Measurements from ENCODE around the gene TEDC2.
A peak's percentile ranks its signal among the peaks of the same experiment; 100 is the strongest.
"Not testable (repeated sequence)": the region's sequence is repeated elsewhere in the genome, so short reads cannot be mapped to it uniquely, and the experiment has no call there.

TEDC2 gene, protein sequence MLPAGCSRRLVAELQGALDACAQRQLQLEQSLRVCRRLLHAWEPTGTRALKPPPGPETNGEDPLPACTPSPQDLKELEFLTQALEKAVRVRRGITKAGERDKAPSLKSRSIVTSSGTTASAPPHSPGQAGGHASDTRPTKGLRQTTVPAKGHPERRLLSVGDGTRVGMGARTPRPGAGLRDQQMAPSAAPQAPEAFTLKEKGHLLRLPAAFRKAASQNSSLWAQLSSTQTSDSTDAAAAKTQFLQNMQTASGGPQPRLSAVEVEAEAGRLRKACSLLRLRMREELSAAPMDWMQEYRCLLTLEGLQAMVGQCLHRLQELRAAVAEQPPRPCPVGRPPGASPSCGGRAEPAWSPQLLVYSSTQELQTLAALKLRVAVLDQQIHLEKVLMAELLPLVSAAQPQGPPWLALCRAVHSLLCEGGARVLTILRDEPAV

DNA sequence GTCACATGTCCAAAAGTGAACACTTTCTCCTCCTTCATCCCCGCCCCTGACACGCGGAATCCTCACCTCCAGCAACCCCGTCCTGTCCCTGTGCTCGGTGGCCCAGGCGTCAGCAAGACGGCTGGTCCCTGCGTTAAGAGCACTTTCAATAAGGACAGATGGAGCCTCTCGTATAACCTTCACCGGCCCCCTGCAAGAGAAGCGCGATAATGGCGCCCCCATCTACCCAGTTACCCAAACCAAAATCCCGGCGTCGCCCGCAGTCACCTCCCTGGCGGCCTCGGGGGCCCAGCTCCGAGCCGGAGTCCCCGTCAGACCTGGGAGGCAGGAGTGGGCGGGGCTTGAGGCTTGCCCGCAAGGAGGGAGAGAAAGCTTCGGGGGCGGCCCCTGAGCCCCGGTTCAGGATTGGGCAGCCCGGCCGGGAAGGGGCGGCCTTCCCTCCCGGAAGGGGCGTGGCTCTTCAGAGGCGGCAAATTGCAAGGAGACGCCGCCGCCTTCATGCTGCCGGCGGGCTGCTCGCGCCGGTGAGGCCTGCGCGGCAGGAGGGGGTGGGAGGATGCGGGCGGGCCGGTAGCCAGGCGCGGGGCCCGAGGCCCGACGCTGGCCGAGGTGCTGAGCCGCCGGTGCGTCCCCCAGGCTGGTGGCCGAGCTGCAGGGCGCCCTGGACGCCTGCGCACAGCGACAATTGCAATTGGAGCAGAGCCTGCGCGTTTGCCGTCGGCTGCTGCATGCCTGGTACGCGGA lies at the start of gene TEDC2:
Gene TEDC2, plus strand, starts transcription at position 463 of the 744 bp plus-strand sequence. Its CDS starts 36 bp downstream, at position 499.
- peak; percentile 78 to 83 for DNase-seq

DNA sequence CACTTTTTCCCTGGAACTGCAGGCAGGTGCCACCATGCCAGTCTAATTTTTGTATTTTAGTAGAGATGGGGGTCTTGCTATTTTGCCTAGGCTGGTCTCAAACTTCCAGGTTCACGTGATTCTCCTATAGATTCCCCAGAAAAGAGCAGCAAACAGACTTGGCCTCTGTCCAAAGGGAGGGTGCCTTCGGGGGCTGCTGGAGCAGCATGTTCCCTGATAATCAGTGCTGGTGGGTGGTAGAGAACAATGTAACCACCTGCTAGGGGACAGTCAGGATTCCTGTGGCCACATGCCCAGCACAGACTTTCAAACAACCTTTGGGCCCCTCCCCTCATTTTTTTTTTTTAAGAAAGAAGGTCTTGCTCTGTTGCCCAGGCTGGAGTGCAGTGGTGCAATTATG lies 44.8 kb upstream of the TEDC2 start:
- DNase-seq, result no peak

DNA sequence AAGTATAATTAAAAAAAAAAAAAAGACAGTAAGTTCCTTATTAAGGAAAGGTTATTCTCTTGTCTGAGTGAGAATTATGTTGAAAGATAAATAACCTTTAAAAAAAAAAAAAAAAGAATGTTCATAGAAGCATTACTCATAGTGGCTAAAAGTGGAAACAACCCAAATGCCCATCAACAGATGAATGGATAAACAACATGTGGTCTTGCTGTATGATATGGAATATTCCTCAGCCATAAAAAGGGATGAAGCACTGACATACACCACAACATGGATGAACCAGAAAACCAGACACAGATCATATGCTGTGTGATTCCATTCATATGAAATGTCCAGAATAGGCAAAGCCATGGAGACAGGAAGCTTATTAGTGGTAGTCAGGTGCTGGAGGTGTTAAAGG lies 39.9 kb upstream of the TEDC2 start:
- DNase-seq, result no peak

DNA sequence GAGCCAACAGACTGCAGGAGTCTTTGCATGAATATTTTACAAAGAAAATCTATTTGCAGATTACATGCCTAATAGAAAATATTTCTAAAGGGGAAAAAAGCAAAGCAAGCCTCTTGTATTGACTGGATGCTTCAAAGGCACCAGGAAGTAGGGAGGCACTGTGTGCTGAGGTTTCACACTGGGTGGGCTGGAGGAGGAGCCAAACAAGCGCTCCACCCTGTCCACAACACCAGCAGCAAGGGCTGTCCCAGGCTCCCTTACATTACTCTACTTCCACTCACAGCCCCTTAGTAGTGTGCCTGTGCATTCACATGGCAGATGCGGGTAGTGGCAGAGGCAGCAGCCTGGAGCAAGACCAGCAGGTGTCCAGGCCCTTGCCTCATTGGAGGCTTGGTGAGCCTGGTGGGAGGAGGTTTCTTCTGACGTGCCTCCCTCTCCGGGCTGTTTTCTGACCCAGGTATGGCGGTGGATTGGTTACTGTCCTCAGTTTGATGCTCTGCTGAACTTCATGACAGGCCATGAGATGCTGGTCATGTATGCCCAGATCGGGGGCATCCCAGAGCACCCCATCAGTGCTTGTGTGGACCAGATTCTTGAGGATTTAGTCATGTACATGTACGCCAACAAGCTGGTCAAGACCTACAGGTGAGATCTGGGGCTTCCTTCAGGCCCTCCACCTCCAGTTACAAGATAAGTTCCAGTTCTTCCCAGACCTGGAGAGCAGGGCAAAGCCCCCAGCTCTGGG lies 37.6 kb upstream of the TEDC2 start:
- DNase-seq, result no peak

DNA sequence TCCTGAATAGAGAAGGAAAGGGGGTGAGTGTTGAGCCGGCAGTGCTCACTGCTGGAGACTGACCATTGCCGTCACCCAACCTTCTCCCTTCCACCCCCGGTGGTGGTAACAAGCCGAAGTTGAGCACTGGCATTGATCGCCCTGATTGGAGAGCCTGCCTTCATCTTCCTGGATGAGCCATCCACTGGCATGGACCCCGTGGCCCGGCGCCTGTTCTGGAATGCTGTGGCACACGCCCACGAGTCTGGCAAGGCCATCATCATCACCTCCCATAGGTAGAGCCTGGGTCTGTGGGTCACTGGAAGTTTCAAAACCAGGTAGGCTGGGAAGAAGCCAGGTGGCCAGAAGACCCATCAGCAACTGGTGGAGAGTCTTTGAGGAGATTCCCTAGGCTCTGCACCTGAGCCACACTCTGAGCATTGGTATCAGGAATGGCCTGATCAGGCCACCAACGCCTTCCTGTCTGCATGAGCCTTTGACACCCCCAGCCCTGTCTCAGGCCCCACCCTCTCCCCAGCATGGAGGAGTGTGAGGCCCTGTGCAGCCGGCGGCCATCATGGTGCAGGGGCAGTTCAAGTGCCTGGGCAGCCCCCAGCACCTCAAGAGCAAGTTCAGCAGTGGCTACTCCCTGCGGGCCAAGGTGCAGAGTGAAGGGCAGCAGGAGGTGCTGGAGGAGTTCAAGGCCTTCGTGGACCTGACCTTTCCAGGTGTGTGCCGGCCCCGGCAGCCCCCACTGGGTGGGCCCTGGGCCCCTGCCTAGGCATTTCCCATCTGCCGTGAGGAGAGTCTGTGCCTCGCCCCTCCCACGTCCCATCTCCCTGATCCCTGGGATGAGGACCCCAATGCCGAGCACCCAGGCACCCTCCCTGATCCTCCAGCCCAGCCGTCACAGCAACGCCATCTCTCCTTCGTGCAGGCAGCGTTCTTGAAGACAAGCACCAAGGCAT lies 35.6 kb upstream of the TEDC2 start:
- no peak for DNase-seq

DNA sequence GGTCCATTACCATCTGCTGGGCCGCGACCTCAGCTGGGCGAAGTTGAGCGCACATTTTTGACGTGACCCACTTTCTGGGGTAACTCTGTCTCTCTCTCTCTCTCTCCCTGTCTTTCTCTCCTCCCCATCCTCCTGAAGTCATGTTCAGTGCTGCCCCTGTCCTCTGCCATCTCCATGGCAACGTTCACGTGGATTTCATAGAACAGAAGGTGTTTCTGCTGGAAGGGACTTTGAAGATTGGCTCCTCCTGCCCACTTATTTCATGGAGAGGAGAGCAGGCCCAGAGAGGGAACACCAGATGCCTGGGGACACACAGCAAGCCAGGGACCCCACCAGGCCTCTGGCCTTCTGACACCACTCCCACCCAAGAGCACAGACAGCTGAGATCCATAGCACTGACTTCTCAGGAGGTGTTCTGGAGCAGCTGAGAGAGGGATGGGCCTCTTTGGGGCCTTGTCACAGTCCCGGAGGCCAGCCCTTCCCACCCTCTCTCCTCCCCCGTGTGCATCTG lies 34.8 kb upstream of the TEDC2 start:
- no peak for DNase-seq

DNA sequence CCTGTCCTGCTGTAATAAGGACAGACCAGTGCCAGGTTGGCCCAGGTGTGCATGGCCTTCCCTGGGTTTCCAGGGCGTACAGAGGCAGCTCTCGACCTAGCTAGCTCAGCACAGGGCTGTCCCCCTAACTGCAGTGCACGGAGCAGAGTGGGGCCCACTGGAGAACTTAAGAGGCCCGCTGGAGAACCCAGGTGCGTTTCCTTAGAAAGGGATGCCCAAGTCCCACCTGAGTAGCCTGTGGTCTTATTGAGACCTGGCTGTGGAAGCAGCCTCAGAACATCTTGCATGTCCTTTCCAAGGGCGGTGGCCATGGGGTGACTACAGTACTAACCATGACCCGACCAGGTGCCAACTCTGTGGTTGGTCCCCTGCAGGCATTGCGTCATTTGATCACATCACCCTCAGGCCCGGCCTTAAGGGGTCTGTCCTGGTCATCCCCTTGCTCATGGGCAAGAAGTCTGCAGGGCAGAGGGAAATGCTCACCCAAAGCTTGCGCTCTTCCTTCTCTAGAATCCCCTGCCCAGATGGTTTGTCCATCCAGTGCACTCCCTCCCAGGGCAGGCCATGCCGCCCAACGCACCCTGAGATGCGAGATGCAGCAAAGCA lies 34.0 kb upstream of the TEDC2 start:
- no peak for DNase-seq

DNA sequence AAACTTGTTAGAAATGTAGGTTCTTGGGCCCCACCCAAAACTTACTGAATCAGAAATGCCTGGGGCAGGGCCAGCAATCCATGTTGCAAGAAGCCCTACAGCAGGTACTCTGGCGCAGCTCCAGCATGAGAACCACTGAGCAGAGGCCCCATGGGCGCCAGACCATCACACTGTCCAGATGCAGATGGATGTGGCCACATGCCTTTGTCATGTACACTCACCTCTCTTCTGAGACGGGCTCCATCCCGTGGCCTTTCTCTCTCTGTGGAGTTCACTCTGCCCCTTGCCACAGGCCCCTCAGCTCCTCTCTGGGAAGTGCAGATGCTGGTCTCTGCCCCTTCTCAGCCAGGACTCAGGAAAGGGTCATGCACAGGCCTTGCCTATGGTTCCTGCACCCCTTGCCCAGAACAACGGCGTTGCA lies 33.0 kb upstream of the TEDC2 start:
- no peak for DNase-seq

DNA sequence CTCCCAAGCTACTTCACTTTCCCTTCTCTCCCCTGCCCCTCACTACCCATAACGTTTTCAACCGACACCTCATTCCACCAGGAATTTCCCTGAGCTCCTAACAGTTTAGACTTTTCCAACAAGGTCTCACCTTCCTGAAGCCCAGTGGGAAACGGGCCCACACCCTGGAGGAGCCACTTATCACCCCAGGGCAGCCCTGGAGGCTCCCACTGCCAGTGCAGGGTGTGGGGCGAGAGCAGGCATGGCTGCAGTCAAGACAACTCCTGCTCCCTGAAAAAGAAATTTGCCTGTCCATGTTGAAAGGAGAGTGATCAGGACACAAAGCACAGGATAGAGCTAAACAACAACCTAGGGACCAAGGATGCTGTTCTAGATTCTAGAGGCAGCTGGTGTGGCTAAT lies 32.4 kb upstream of the TEDC2 start:
- DNase-seq, result no peak

DNA sequence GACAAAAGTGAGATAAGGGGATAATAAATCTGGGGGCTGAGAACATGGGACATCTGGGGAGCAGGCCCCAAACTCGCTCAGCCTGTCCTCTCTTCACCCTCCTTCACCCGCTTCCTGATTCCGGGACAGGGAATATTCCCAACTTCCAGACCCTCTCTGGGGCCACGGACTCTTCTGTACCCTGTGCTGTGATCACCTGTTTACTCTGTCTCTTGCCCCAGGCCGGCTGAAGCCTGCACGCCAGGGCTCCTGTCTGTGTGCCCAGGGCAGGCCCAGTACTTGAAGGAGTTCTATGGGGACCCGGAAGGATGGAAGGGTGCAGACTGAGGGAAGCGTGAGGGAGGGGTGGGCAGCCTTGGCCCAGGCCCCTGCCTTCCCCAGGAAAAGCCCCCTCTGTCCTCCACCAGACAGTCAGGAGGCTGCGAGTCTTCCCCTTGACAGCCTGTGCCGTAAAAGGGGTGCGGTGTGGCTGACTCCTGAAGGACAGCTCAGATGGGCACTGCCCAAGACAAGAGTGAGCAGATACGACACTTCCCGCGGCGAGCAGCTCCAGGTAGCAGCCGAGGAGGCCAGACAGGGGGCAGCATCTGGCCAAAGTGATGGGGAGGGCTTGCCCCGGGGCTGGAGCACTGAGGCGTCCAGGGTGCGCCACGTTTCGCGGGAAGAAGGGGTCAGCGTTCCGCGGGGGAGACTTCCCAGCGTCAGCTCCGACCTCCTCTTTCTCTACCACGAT lies 31.7 kb upstream of the TEDC2 start:
- DNase-seq, result no peak

DNA sequence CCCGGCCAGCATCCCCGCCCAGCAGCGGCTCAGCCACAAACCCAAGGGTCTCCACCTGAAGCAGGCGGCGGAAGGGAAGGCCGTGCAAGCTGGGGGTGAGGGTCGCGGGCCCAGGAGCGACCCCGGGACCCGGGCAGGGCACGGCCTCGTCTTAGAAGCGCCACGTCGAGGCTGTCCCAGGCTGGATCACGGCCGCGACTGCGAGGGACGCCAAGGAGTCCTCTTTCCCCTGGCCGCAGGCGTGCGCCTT lies 31.2 kb upstream of the TEDC2 start:
- no peak for DNase-seq

DNA sequence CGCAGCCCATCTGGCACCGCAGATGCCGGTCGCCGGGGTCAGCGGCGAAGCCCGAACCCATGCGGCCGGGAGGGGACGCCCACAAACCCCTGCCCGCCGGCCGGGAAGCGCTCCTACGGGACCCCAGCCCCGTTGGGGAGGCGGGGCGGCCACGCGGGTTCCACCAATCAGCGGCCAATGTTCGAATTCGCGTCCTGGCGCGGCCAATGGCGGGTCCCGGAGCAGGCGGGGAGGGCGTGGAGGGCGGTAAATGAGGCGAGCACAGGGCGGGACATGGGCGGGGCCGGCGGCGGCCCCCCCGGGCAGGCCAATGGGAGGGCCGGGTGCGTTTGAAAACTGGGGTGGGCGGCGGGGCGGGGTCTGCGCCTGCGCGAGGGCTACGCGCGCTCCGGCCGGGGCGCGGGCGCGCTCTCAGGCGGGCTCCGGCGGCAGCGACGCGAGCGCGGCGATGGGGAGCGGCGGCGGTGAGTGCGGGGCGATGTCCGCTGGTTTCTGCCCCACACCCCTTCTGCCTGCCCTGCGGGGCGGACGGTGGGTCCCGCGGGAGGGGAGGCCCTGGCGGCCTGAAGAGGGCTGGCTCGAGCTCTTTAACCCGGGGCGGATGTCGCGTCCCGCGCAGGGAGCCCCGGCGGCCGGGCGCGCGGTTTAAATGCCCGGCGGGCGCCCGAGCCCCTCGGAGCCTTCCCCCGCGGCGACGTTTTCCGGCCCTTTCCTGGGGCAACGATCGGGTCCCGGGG lies 30.7 kb upstream of the TEDC2 start, which contains the start of gene CCNF:
Gene CCNF, plus strand, starts transcription at position 414 of the 737 bp plus-strand sequence. Its CDS starts 35 bp downstream, at position 449.
- peak; percentile 45 to 54 for DNase-seq

DNA sequence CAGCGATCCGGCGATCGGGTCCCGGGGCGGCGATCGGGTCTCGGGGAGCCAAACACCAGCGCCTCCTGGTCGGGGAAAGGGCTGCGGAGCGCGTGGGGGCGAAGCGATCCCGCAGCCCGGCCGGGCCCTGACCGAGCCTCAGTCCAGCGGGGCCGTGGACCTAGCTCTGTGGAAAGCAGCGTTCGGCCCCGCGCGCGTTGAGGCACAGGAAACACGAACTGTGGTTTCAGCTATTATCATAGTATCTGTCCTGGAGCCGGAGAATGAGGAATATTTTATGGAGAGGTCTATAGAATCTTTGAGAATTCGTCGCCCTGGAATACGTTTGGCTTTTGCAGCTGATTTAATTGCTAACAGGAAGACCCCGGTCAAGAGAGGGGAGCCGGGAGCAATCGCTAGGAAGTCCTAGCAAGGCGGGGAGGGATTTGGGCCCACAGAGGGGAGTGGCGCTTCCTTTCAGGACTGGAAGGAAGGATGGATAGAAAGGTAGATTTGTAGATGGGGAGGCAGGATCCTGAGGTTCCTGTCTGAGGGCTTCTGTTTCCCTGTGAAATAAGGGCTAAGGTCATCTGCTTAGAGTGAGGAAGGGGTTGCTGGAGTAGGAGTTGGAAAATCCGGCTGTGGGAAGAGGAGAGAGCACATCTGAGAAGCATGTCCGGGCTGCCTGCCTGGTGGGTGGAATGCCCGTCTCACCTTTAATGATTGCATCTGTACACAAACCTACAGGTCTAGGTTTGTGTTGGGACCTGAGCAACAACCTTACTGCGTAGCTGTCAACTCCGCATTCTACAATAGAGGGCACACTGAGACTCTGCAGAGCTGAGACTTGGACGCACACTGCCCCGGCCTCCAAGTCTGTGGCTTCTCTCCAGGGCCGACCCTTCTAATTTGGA lies 29.9 kb upstream of the TEDC2 start:
- peak; percentile 1 to 13 for DNase-seq

DNA sequence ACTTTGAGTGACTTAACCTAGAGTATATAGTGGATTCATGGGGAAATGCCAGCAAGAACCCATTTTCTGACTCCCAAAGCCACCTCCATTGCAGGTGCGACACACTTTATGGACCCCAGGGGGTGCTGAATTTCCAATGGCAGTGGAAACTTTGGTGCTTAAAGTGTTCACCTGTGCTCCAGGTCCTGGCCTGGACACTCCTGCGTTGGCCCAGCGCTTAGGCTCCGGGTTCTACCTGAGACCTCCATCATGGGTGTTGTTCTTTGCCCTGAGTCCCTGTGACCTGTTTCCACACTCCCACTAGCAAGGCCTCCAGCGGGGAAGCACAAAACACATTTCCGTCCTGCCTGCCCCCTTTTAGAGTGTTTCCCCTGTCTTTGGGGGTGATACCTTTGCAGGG lies 27.6 kb upstream of the TEDC2 start:
- no peak for DNase-seq

DNA sequence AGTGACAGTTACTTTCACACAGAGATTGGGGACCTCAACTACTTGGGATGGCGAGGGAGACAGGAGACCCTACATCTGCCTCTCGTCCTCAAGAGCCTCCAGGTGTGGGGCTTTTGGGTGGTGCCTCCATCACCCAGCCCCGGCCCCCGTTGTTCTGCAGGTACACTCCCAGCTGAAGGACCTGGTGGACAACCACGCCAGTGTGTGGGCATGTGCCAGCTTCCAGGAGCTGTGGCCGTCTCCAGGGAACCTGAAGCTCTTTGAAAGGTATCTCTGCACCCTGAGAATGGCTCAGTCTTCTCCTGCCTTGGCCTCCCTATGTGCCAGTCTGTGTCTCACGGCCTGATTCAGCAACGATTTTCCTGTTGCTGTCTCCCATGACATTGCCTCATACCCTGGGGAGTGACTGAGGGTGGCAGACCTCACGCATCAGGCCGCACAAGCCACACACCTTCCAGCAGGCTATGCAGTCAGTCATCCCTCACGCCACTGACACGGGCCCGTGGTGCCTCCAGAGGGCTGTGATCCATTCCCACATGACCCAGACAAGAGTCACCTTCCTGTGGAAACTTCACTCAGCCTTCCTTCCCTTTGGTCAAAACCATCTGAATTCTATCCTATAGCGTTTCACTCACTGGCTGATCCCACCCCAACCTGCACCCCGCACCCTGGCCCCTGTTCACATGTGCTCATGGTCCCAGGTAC lies 27.0 kb upstream of the TEDC2 start:
- no peak for DNase-seq

DNA sequence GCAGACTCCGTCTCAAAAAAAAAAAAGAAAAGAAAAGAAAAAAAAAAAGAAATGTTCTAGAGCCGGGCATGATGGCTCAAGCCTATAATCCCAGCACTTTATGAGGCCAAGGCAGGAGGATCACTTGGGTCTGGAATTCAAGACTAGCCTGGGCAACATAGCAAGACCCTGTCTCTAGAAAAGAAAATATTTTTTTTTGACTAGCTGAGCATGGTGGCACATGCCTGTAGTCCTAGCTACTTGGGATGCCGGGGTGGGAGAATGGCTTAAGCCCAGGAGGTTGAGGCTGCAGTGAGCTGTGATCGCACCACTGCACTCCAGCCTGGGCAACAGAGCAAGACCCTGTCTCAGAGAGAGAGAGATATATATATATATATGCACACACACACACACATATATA lies 24.7 kb upstream of the TEDC2 start:
- DNase-seq, result not testable (repeated sequence)

DNA sequence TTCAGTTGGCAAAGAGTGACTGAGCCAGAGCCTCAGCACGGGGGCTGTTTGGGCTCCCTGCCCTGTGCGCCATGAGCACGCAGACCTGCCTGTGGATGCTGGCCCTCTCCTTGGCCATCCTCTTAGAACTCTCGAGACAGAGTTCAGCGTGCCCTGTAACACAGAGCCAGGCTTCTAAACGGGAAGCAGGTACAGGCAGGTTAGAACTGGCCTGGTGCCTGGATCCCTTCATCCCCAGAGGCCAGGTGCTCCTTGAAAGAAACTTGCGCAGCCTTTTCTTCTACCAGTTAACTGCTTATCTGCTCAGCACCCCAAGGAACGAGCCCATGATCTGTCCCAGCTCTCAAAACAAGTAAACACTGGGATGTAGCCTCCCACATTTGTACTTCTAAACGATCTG lies 23.8 kb upstream of the TEDC2 start:
- DNase-seq, result no peak

DNA sequence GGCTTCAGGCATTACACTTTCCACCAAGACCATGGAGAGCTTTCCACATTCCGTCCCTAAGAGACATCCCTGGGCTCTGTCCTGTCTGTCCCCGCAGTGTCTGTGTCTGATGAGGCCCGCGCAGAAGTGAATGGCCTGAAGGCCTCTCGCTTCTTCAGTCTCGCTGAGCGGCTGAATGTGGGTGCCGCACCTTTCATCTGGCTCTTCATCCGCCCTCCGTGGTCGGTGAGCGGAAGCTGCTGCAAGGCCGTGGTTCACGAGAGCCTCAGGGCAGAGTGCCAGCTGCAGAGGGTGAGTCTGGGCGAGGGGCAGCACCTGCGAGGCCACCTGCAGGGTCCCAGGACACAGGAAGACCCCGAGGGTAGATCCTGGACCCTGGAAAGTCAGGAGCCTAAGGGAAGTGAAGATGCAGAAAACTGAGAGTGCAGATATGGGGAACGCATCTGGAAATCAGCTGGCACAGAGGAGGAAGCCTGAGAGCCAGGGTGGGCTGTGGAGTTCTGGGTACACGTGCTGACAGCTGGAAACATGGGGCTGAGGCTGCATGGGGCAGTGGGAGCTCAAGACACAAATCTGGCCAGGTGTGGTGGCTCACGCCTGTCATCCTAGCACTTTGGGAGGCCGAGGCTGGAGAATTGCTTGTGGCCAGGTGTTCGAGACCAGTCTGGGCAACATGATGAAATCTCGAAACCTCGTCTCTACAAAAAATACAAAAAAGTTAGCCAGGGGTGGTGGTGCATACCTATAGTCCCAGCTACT lies 22.7 kb upstream of the TEDC2 start:
- no peak for DNase-seq

Measured in Kasumi-1 (cell line).